Measurements from ENCODE around the gene CNTN1.

DNA sequence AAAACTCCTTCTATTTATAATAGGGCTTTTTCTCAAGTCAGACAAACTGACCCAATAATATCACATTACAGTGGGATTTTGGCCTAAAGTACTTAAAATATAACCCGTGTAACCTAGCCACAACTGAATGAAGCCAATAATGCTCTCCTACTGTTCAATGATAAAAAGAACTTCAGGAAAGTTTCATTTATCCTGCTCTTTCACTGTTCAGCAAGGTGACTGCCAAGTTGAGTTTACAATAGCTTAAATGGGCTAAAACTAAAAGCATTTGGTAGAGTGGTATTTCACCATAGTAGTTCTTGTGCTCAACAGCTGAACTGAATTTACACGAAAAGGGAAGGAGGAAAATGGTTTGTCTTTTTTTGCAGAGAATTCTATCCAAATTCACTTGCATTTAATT lies 49.8 kb downstream of the CNTN1 start:
- TF ChIP-seq POLR2A (IDR thresholded peaks at IDR 0.05; ENCODE audit: low read length) = no peak
- no peak for TF ChIP-seq GATA1 (IDR thresholded peaks at IDR 0.05; ENCODE audit: low read depth, low read length)
